ENCODE measurements around the gene PCGF1. TPM values are rescaled to one million over a fixed set of nuclear protein-coding genes. Genes with fewer than 3 reads are reported as not detected.

PCGF1 gene
- total RNA-seq, 4 donors from 2014 or later = 9.6 to 32.0 (median 19.1) TPM

DNA sequence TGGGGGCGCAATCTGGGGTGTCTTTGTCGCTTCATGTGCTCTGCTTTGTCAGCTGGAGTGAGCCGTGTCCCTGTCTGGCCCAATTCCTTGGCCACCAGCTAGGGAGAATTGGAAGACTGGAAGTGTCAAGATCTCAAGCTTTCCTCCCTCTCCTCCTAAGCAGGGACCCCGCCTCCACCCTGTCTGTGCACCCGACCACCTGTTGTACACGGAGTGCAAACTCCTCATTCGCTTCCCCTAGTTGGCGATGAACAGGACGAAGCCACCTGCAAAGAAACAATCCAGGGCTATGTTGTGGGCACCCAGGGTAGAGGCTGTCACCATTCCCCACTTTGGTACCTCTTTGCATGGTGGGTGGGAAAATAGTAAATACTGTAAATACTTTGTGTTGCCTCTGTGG, 20.2 kb upstream of the PCGF1 start:
- no peaks in the 10 kb centered on the region for H3K9me3 ChIP-seq
- H3K4me3 ChIP-seq = no peak overlapping the region
- no peaks in the 10 kb centered on the region for H3K27me3 ChIP-seq
- no peak overlapping the region for H3K27ac ChIP-seq
- peaks cover 0 to 34% (median 19%) of the 10 kb centered on the region in 4 donors for H3K4me1 ChIP-seq
- DNase-seq (ENCODE audit: low spot score in 2 of 2) = no peak
- TF ChIP-seq EP300 (IDR thresholded peaks at IDR 0.05) (no peak), POLR2A (IDR thresholded peaks at IDR 0.05) (no peak)
- TF ChIP-seq, protein P1, sequence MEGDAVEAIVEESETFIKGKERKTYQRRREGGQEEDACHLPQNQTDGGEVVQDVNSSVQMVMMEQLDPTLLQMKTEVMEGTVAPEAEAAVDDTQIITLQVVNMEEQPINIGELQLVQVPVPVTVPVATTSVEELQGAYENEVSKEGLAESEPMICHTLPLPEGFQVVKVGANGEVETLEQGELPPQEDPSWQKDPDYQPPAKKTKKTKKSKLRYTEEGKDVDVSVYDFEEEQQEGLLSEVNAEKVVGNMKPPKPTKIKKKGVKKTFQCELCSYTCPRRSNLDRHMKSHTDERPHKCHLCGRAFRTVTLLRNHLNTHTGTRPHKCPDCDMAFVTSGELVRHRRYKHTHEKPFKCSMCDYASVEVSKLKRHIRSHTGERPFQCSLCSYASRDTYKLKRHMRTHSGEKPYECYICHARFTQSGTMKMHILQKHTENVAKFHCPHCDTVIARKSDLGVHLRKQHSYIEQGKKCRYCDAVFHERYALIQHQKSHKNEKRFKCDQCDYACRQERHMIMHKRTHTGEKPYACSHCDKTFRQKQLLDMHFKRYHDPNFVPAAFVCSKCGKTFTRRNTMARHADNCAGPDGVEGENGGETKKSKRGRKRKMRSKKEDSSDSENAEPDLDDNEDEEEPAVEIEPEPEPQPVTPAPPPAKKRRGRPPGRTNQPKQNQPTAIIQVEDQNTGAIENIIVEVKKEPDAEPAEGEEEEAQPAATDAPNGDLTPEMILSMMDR (IDR thresholded peaks at IDR 0.05) = no peak
- WGBS, 2 donors = 90 to 94% methylated on average over 9 of the region's 9 CpGs
- peaks cover 0 to 55% (median 12%) of the 10 kb centered on the region in 3 donors for H3K36me3 ChIP-seq

DNA sequence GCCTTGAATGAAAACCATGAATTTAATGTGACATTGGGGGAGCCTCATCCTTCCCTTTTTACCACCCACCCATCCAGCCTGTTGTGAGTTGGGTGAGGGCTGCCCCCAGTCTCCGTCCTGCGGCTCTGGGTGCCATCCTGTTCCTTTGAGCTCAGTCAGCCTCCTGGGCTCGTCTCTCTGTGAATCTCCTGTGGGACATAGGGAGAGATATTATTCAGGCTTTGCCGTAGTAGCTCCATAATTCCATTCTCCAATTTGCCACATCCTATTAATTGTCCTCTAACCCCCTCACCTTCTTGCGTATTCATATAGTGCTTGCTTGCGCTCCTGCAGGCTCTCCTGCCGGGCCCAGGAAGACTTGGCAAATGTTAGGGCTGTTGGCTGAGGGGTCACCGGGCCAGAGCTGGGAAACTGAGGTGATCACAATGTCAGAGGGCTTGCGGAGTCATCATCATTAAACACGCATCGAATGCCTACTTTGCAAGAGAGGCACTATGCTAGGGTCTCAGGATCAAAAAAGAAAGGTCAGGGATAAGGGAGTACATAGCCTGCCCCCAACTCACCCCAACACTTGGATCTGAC, 19.2 kb upstream of the PCGF1 start:
- Histone ChIP-seq H3K4me3 (no peak overlapping the region), H3K27me3 (no peaks in the 10 kb centered on the region), H3K27ac (no peak overlapping the region), H3K9me3 (no peaks in the 10 kb centered on the region), H3K4me1 (peaks cover 0 to 30% (median 19%) of the 10 kb centered on the region in 4 donors), H3K36me3 (peaks cover 0 to 46% (median 12%) of the 10 kb centered on the region in 3 donors)
- WGBS, 2 donors = 95 to 98% methylated on average over 11 of the region's 11 CpGs
- TF ChIP-seq EP300 (IDR thresholded peaks at IDR 0.05) = no peak
- TF ChIP-seq, protein P1 (IDR thresholded peaks at IDR 0.05) = no peak
- TF ChIP-seq POLR2A (IDR thresholded peaks at IDR 0.05) = no peak
- DNase-seq (ENCODE audit: low spot score in 2 of 2) = no peak

DNA sequence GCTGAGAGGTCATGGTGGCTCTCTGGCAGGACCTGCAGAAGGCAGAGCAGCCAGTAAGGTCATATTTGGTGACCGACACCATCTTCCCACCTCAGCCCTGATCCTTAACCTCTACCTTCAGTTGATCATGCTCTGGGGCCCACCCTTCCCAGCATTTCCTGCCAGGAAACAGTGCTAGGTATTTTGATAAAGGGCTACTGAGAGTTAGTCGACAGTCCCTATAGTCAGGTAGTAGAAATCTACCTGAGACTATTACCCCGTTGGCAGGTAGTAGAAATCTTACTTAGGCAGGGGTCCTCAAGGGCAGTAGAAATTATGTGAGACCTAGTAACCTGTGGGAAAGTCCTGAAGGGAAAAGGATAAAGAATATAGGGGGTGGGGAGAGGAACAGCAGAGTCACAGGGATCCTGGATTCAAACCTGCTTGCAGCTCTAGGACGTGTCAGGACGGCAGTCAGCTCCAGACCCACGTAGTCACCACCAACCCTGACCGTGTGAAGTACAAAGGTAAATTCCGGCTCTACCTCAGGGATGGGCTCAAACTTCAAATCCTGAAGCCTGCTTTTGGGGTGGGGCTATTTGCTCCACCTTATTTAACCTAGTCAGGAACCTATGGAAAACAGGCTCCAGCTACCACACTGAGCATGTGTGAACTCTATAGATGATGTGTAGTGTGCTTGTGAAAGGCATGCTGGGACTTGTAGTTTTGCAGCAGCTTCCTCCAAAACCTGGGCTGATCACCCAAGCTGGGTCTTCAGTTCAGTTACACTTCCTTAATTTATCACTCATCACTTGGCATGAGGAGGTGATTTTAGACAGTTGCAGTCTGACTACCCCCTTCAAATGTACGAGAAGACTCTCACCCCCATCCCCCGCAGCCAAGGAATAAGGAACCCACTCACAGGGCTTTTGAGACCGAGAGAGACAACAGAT, 18.5 kb upstream of the PCGF1 start, which contains the start of gene DQX1:
Gene DQX1, minus strand, starts transcription at position 515 of the 932 bp plus-strand sequence. Its CDS starts 502 bp downstream, at position 13.
- Histone ChIP-seq H3K4me3 (no peak within 1 kb of the TSS), H3K36me3 (peaks cover 0 to 42% (median 12%) of the 10 kb centered on the region in 3 donors), H3K4me1 (peaks cover 0 to 22% (median 14%) of the 10 kb centered on the region in 4 donors), H3K9me3 (no peaks in the 10 kb centered on the region), H3K27me3 (peaks cover 0 to 2% of the 10 kb centered on the region in 2 donors), H3K27ac (no peak within 1 kb of the TSS)
- TF ChIP-seq, protein P1 (IDR thresholded peaks at IDR 0.05) = no peak
- TF ChIP-seq POLR2A (IDR thresholded peaks at IDR 0.05) = no peak
- no peak for TF ChIP-seq EP300 (IDR thresholded peaks at IDR 0.05)
- no peak for DNase-seq (ENCODE audit: low spot score in 2 of 2)
- 83 to 87% methylated on average over 11 of the region's 11 CpGs for WGBS, 2 donors

DNA sequence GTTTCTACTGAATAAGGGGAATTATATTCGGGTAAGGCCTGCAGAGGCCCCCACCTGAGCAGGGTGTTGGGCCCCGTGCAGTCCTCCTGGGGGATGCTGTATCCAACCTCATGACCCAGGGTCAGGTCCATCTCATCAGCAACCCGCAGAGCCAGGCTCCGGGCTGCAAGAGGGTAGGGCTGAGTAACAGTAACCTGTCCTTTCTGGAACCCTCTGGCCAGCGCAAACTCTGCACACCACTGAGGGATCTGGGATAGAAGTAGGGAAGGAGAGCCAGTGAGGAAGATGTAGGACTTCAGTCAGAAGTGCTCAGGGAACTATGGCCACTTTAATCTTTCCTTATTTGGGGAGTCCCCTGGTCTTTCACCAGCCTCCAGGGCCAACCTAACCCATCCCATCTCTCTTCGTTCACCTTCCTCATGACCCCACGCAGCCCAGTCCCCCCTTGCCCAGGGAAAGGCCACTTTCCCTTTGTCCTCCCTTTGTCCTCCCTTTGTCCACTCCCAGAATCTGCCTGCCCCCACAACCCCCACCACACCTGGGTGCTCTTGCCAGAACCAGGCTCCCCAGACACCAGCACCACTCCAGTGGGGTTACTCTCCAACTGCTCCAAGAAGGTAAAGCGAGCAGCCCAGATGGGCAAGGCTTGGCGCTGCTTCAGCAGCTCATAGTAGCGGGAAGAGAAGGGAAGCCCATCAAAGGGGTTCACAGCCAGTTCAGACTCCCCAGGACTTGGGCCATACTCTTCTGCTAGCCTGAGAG, 17.6 kb upstream of the PCGF1 start:
- Histone ChIP-seq H3K4me1 (peaks cover 0 to 17% (median 10%) of the 10 kb centered on the region in 4 donors), H3K4me3 (no peak overlapping the region), H3K36me3 (peaks cover 0 to 42% (median 12%) of the 10 kb centered on the region in 3 donors), H3K27ac (no peak overlapping the region), H3K27me3 (peaks cover 0 to 11% of the 10 kb centered on the region in 2 donors), H3K9me3 (no peaks in the 10 kb centered on the region)
- no peak for DNase-seq (ENCODE audit: low spot score in 2 of 2)
- TF ChIP-seq EP300 (IDR thresholded peaks at IDR 0.05) = no peak
- TF ChIP-seq, protein P1 (IDR thresholded peaks at IDR 0.05) = no peak
- no peak for TF ChIP-seq POLR2A (IDR thresholded peaks at IDR 0.05)
- WGBS, 2 donors = 86 to 90% methylated on average over 10 of the region's 10 CpGs
